Stimulated activated CD8-positive, alpha-beta memory T cell treated with anti-CD3 and anti-CD28 coated beads, Interleukin-4, amount 100 ng/mL, for 4 hours (primary cell): ENCODE results near the gene MYO18A.

Experiments
- DNase-seq, 2 donors: peaks; one replicate each; pipeline ENCODE4 v3.0.0-alpha.2; 2020; ENCODE audit warnings: low read depth in 2 of 2, low spot score in 1 of 2

The MYO18A gene

DNA sequence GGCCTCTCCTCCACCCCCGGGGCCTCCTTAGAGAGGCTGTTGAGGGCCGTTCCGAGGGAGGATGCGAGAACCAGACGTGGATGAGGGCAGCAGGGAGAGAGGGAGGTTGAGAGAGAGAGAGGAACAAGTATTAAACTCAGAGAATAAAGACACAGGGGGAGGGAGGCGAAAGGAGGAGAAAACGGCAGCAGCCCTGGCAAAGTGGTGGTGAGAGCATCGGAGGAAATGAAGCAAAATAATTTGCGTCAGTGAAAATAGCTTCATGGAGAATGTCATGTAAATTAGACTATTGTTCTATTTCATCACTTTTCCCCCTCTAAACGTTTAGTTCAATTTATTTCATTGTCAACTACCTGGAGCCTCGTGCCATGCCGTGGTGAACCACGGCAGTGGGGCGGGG, 99.2 kb downstream of the MYO18A start:
- DNase-seq = no peak

DNA sequence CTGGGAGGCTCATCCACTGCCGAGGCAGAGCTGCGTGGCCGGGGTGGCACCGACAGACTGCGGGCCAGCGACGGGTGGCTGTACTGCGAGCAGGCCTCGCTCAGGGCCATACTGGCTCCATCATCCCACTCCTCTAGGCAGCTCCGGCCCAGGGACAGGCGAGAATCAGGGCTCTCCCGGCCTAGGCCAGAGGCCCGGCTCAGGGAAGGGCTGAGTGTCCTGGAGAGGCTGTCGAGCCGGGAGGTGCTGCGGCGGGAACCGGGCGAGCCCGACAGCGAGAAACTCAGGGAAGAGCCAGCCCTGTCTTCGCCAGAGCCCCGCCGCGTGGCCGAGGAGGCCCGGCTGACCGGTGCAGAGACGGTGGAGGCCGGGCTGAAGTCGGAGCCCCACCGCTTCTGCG, 99.9 kb downstream of the MYO18A start:
- no peak for DNase-seq

DNA sequence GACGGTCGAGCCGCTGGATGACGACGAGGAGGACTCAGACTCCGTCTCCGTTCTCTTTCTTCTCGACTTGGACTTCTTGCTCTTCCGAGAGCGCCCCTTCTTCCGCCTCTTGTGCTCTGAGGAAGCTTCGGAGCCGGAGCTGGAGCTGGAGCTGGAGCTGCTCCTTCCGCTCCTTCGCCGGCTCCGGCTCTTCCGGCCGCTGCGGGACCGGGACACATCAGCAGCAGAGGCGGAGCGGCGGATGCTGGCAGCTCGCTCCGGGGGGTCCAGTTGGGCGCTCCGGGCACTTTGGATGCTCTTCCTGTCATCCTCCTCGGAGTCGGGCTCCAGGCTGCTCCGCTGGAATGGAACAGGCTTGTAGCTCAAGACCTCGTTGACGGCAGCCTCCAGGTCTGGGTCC, 100.3 kb downstream of the MYO18A start:
- no peak for DNase-seq

DNA sequence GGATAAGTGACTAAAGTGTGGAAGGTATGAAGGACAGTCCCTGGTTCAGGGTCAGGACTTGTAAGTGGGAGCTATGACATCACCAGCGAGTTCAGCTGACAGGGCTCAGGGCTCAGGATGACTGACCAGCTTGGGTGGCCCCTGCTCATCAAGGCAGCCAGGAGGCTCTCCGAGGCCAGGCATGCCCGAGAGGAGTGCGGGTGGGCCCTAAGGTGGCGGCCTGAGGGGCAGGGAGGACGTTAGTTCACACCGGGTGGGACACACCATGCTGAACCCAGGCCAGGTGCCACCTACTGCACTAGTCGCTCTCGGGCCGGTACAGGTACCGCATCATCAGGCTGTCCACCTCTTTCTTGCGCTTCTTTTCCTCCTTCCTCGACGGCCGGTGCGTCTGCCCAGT, 100.8 kb downstream of the MYO18A start:
- no peak for DNase-seq

DNA sequence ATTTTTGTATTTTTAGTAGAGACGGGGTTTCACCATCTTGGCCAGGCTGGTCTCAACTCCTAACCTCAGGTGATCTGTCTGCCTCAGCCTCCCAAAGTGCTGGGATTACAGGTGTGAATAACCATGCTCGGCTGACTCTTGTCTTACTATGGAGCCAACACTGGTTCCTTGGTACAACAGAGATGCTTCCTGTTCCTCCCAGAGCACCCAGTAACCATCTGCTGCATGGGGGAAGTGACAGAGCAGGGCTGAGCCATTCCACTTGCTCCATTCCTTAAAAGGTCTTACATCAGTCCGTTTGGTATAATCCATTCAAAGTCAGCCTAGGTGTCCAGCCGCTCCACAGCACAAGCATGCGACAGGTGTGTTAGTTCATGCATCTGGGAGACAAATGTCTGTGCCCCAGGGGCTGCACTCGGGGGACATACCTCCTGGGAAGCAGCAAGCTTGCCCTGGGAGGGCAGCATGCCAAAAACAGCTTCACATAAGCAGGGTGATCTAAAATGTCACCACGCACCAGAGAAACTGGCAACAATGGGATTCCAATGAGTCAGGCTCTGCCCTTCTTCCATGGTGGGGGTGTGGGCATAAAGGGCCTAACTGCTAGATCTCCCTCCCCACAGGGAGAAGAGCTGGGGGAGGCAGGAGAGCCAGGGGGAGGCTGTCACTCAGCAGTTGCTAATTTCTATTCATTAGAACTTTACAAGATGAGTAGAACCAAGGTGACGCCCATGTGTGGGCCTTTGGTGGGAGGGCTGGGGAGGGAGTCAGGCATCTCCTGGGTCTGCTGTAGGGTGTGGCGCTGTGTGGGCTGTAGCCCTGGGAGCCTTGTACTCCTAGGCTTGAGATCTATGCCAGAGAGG, 101.8 kb downstream of the MYO18A start:
- no peak for DNase-seq

DNA sequence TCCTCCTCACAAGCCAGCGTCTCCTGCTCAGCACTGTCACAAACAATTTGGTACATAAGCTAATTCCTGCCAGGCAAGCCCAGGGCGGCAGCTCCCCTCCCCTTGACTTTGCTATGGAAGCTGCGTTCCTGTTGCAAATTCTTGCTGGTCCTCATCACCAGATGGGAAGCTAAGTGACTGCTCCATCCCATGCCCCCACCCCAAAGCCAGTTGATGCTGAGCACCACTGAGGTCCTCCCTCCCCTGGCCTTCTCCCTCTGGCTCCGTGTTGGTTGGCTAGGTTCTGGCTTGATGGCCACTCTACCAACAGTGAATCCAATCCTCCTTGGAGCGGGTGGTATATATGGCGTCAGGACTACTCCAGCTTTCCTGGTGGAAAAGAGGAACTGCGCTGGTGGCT, 102.9 kb downstream of the MYO18A start:
- DNase-seq = no peak

DNA sequence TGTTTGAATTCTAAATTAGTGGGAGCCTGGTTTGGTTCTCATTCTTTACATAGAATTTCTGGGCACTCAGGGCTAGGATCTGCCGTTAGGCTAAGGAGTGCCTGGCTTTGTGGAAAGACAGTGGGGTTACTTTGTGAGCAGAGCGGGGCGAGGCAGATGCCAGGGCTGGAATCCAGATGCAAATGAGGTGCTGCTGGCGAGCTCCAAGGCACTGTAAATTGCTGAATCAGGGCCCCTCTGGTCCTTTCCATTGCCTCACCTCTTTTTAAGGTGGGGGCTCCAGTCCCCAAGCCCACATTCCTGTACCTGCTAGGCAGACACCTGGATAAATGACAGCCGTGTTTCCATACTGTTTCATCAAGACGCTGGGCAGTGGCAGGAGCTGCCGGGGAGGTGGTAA, 103.5 kb downstream of the MYO18A start:
- DNase-seq = no peak

DNA sequence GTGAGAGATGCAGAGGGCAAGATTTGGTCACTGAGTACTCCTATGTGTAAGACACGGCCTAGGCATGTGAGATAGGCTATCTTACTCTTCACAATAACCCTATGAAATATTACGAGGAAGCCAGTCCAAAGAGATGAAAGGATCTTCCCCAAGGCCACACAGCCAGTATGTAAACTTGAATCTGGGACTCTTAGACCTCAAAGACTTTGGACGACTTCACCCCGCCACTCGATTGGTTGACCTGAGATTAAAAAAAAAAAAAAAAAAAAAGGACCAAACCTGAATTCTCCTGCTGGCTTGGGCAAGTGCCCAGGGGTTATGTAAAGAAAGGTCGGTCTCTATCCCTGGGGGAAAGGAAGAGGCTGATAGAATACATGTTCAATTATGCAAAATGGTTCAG, 104.1 kb downstream of the MYO18A start:
- no peak for DNase-seq

DNA sequence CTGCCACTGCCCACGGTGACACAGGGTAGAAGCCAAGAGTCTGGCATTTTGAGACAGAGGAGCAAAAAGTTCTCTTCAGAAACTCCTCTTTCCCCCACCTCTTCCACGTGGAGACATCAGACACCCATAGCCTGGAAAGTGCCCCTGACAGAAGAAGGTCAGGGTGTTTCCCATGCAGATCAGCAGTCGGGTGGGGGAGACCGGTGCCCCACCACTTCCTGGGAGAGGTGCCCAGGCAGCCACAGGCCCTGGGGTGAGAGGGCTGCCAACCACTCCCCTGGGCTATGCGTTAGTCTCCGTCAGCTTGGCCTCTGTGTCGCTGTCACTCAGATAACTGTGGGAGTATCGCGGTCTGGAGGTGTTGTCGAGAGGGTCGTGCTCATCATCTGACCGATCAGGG, 105.7 kb downstream of the MYO18A start:
- DNase-seq = no peak

DNA sequence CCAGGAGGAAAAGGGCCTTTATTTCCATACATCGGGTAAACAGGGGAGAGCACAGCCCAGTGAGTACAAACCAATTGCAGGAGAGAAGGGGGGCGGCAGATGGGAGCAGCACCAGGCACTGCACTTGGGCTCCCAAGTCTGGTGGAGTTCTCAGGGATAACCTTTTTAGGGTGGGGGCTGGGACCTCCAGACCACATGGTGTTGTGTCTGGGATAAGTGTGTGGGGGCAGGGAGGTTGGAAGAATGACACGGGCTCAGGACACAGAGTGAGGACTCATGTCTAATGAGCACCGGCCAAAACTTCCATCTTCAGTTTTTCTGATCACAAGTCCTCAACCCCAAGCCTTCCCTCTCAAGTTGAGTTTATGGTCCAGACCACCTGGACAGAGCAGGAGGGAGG, 106.7 kb downstream of the MYO18A start:
- no peak for DNase-seq

DNA sequence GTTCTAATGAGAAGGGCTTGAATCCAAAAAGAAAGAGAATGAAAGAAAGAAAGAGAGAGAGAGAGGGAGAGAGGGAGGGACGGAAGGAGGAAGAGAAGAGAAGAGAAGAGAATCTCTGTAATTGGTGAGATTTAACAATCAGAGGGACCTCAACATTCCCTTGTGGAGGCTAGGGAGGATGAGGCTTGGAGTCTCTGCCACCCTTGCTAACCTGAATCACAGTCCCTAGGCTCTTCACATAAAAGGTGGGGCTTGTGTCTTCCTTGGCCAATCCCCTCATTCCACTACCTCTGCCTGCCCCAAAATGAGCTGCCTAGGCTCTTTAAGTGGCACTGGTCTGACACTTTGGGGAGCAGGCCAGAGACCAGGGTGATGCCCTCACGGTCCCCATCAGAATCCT, 107.2 kb downstream of the MYO18A start:
- no peak for DNase-seq

DNA sequence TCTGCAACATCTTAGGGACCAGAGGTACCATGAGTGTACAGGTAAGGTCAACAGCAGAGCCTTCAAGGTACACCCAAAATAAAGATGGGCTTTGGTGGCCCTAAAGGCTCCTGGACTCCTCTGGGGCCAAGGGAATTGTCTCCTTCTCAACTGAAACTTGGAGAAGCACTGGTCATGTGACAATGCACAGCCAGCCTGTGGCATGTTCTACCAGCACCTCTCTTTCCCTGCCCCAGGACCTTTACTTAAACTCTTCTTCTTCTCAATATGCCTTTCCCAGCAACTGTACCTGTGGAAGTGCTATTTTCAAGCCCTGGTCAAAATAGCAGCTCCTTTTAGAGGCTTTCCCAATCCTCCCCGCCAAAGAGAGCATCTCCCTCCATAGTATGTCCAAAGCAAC, 108.9 kb downstream of the MYO18A start:
- DNase-seq = no peak

DNA sequence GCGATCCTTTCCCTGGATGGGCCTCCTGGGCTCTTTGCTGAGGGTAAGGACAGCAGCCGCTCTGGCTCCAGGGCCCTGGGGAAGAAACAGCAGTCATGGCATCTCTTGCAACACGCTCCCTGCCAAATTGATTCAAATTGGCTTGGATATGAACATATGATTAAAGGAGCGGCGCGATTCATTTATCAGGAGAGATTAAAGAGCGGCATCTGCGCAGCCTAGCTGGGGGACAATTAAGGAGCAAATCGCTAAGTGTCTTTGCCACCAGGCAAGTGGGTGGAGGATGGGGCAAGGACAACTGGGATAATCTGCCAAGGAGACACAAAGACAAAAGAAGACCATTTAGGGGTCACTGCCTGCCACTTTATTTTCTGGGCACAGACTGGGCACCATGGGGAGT, 109.4 kb downstream of the MYO18A start:
- DNase-seq = no peak

DNA sequence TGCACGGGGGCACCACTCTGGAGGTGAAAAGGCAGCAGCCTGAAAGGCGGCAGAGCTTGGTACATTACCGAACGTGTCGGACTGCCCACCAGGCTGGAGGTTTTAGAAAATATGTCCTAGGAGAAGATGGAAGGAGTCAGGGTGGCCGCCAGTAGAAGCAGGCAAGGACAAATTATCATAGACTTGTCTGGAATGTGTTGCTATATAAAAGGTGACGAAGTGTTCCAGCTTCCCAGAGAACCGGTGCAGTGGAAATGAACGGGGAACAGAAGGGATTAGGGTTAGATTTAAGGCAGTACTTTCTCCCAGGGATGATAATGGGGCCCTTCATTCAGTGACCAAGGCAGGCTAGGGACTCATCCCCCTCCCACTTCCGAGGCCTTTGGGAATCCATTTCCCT, 109.9 kb downstream of the MYO18A start:
- DNase-seq = no peak

DNA sequence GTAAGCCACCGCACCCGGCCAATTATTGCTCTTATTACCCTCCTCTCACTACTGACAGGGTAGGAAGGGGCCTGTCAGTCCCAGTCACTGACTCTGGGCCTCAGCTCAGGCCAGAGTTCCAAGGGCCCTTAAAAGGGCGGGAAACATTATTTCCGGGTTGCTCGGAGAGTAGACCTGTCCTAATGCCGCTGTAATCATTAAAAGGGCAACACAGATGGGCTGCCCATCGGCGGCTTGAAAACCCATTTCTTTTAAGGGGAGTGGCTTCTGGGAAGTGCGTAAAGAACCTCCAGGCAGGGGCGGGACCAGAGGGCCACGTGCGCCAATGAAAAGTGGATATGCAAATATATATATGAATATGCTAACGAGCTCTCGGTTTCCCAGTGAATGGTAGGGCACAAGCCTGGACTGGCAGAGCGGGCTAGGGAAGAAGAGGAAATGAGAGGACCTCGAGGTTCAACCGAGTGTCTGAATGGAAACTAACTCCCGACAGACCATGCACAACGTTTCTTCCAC, 110.6 kb downstream of the MYO18A start:
- DNase-seq = no peak

DNA sequence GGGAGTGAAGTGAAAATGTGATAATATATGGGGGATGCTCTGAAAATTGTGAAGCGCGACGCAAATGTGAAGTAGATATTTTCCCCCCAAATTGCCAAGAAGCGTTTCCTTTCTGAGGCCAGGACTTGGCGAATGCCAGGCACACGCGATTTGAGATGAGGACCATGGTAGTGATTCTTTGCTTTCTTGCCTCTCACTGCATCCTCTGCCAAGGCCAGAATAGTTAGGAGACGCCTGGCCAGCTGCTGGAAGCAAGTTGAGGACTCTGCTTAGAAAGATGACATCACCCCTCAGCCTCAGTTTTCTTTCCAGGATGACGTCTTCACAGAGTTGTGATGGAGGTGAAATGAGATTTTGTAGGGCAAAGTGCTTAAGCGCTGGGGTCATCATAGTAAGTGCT, 111.4 kb downstream of the MYO18A start:
- DNase-seq = no peak

DNA sequence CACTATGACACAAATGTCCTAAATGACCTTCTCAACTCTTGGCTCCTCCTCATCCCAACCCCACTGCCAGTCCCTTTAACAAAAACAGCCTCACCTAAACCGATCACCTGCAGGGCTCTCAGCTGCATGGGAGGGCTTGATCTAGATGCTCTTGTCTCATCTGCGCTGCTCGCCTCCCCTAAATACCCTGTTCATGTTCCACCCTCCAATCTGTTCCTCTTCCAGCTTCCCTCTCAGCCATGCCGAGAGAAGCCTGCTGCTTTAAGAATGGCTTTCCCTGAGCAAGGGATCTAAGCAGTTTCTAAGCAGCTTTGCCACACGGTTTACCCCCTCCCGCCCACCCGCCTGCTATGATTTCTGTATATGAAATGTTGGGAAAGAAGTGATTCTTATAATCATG, 113.6 kb downstream of the MYO18A start:
- no peak for DNase-seq

DNA sequence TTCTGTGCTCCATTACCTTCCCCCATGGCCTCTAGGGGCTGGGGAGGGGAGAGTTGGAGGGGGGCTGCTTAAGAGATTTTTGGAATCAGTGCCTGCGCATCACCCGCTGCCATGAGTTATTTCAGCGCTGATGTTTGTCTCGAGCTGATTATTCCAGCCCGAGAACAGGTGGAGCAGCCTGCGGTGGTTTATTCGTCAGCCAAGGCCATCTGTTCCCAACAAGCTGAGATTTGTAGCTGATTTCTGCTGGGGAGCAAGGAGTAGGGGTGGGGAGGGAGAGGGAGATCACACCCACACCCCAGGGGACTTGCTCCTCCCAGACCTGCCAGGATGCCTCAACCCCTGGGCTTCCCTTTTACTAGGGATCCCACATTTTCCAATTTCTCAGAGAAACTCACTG, 114.2 kb downstream of the MYO18A start:
- DNase-seq = no peak

DNA sequence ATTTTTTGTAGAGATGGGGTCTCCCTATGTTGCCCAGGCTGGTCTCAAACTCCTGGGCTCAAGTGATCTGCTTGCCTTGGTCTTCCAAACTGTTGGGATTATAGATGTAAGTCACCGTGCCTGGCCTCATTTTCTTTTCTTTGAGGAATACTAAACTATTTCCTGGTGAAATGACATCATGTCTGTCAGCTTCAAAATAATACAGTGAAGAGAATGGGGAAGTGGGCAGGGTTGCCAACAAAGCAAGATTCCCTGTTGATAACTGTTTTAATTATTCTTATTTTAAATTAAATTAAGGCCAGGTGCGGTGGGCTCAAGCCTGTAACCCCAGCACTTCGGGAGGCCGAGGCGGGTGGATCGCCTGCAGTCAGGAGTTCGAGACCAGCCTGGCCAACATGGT, 116.2 kb downstream of the MYO18A start:
- DNase-seq = no peak

DNA sequence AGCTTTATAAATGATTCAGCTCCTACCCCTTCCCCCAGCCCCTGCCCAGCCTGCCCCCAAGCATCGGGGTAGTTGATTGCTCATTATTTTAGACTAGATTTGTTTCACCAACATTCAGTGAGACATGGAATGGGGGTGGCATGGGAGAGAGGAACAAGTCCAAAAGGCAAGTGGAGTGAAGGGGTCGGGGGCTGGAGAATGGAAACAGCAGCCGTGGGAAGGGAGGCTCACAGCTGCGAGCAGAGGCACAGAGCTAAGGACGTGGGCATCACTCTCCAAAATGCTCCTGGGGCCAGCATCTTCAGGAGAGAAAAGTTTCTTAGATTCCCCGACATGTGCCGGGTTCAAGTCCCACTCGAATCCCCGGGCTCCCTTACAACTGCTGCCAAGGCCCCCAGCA, 118.0 kb downstream of the MYO18A start:
- no peak for DNase-seq

DNA sequence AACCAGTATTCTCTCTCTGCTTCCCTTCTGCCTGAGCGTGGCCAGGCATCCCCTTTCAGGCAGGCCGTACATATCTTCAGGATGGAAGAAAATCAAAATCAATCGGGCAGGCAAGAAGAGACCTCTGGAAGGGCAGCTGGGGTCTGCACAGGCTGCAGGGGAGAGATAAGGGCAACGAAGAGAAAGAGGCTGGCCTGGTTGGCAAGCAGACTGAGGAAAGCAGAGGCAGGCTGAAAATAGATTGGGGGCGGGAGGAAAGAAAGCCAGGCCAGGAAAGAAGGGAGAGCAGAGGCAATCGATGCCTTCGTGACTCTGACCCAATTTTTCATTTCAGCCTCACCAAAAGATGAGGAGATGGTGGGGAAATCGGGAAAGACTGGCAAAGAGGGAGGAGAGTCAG, 119.2 kb downstream of the MYO18A start:
- DNase-seq = no peak

DNA sequence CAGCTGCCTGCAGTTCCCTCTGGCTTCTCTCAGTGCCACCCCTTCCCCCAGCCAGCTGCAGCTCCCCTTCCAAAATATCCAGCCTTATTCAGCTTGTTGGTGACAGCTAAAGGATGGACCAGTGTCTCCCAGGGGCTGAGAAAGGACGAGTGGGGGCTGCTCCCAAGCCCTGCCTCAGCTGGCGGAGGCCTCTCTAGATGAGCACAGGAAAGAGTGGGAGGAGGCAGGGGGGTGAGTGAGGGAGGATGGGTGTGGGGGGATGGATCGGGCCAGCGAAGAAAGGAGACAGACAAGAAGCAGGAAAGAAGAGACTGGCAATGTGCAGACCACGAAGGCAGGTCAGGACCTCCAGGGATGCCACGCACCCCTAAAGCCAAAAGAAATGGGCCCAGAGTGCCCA, 119.7 kb downstream of the MYO18A start:
- no peak for DNase-seq

DNA sequence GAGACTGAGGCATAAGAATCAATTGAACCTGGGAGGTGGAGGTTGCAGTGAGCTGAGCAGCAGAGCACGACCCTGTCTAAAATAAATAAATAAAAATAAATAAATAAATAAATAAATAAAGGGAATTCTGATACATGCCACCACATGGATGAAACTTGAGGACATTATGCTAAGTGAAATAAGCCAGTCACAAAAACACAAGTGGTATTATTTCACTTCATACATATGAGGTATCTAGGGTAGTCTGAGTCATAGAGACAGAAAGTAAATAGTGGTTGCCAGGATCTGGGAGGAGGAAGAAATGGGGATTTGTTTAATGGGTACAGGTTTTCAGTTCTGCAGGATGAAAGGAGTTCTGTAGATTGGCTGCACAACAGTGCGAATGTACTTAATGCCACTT, 120.9 kb downstream of the MYO18A start:
- DNase-seq = no peak
